Measurements from ENCODE around the gene CD79A.

Gene CD79A

GRCh38 chr19:41876847-41877832 is at the start of gene CD79A:
CD79A (plus strand) TSS chr19:41877279; CDS start chr19:41877305, 26 bp downstream.
- no peak for FAIRE-seq
- no peak for DNase-seq (ENCODE audit: low spot score)

GRCh38 chr19:41837981-41838708 is 38.9 kb upstream of the CD79A start:
- FAIRE-seq (no peak), DNase-seq (ENCODE audit: low spot score) (no peak)

GRCh38 chr19:41839211-41839610 is 37.9 kb upstream of the CD79A start:
- no peak for FAIRE-seq

GRCh38 chr19:41843371-41843770 is 33.7 kb upstream of the CD79A start:
- FAIRE-seq (no peak), DNase-seq (ENCODE audit: low spot score) (no peak)

More at GRCh38 chr19:41839211-41839610, 37.9 kb upstream of the CD79A start:
- DNase-seq (ENCODE audit: low spot score) = no peak

GRCh38 chr19:41844601-41845000 is 32.5 kb upstream of the CD79A start, which contains the start of gene LYPD4:
LYPD4 (minus strand) TSS chr19:41844683; CDS start chr19:41839285, 5,398 bp downstream.
- DNase-seq (ENCODE audit: low spot score) = no peak
- no peak for FAIRE-seq

GRCh38 chr19:41845001-41845050 is 32.3 kb upstream of the CD79A start, which contains the start of gene DMRTC2:
DMRTC2 (plus strand) TSS chr19:41845042; CDS start chr19:41847429, 2,387 bp downstream.
- FAIRE-seq = no peak

GRCh38 chr19:41845051-41845590 is 32.0 kb upstream of the CD79A start:
- DNase-seq (ENCODE audit: low spot score) = no peak
- FAIRE-seq = no peak

More at GRCh38 chr19:41845001-41845050, 32.3 kb upstream of the CD79A start, which contains the start of gene DMRTC2:
- DNase-seq (ENCODE audit: low spot score) = no peak

- FAIRE-seq = no peak
Measured at GRCh38 chr19:41847351-41848105, 29.6 kb upstream of the CD79A start.

GRCh38 chr19:41848666-41849065 is 28.4 kb upstream of the CD79A start:
- no peak for FAIRE-seq
- DNase-seq (ENCODE audit: low spot score) = no peak

More at GRCh38 chr19:41847351-41848105, 29.6 kb upstream of the CD79A start:
- no peak for DNase-seq (ENCODE audit: low spot score)

- FAIRE-seq = no peak
Measured at GRCh38 chr19:41849067-41849466, 28.0 kb upstream of the CD79A start.

GRCh38 chr19:41850381-41850780 is 26.7 kb upstream of the CD79A start:
- FAIRE-seq (no peak), DNase-seq (ENCODE audit: low spot score) (no peak)

More at GRCh38 chr19:41849067-41849466, 28.0 kb upstream of the CD79A start:
- DNase-seq (ENCODE audit: low spot score) = no peak

GRCh38 chr19:41851456-41851855 is 25.6 kb upstream of the CD79A start:
- DNase-seq (ENCODE audit: low spot score) = no peak

GRCh38 chr19:41853344-41853743 is 23.7 kb upstream of the CD79A start:
- DNase-seq (ENCODE audit: low spot score) (no peak), FAIRE-seq (no peak)

More at GRCh38 chr19:41851456-41851855, 25.6 kb upstream of the CD79A start:
- FAIRE-seq = no peak

- DNase-seq (ENCODE audit: low spot score) = no peak
Measured at GRCh38 chr19:41853768-41854167, 23.3 kb upstream of the CD79A start.

GRCh38 chr19:41859213-41859617 is 17.9 kb upstream of the CD79A start:
- DNase-seq (ENCODE audit: low spot score) (no peak), FAIRE-seq (no peak)

More at GRCh38 chr19:41853768-41854167, 23.3 kb upstream of the CD79A start:
- FAIRE-seq = no peak

GRCh38 chr19:41859618-41860418 is 17.3 kb upstream of the CD79A start, which contains the start of gene RPS19:
RPS19 (plus strand) TSS chr19:41860255; CDS start chr19:41860775, 520 bp downstream.
- DNase-seq (ENCODE audit: low spot score) (peak; percentile 94), FAIRE-seq (peak; percentile 86)

- DNase-seq (ENCODE audit: low spot score) (no peak), FAIRE-seq (no peak)
Measured at GRCh38 chr19:41860419-41861115, 16.5 kb upstream of the CD79A start.

GRCh38 chr19:41861116-41861768 is 15.8 kb upstream of the CD79A start:
- DNase-seq (ENCODE audit: low spot score) = no peak
- no peak for FAIRE-seq

- no peak for FAIRE-seq
Measured at GRCh38 chr19:41861846-41862245, 15.2 kb upstream of the CD79A start.

More at GRCh38 chr19:41861846-41862245, 15.2 kb upstream of the CD79A start:
- DNase-seq (ENCODE audit: low spot score) = no peak
